ENCODE results near the gene PLEKHH1. TPM values are rescaled to one million over a fixed set of nuclear protein-coding genes. Genes with fewer than 3 reads are reported as not detected.

PLEKHH1 gene
- total RNA-seq, 1 donor from 2014 or later, result 9.4 TPM

- Histone ChIP-seq H3K4me3 (ENCODE audit: low read depth, low read length) (no peak overlapping the region), H3K36me3 (ENCODE audit: control insufficient read depth, insufficient read depth, low read length) (no peaks in the 10 kb centered on the region), H3K27me3 (ENCODE audit: control insufficient read depth, insufficient read depth, low read length) (no peaks in the 10 kb centered on the region)
- no peak for TF ChIP-seq CTCF (IDR thresholded peaks at IDR 0.05; ENCODE audit: insufficient read depth, low read length, poor library complexity, severe bottlenecking)
- DNase-seq (ENCODE audit: low read depth), result no peak
Observed at GRCh38 chr14:67493092-67493717, 39.9 kb upstream of the PLEKHH1 start.

- no peak for TF ChIP-seq CTCF (IDR thresholded peaks at IDR 0.05; ENCODE audit: insufficient read depth, low read length, poor library complexity, severe bottlenecking)
- no peak overlapping the region for H3K4me3 ChIP-seq (ENCODE audit: low read depth, low read length)
- no peaks in the 10 kb centered on the region for H3K27me3 ChIP-seq (ENCODE audit: control insufficient read depth, insufficient read depth, low read length)
- DNase-seq (ENCODE audit: low read depth), result no peak
- no peaks in the 10 kb centered on the region for H3K36me3 ChIP-seq (ENCODE audit: control insufficient read depth, insufficient read depth, low read length)
Observed at GRCh38 chr14:67495827-67496226, 37.3 kb upstream of the PLEKHH1 start.

- TF ChIP-seq CTCF (IDR thresholded peaks at IDR 0.05; ENCODE audit: insufficient read depth, low read length, poor library complexity, severe bottlenecking), result no peak
Observed at GRCh38 chr14:67497216-67497615, 35.9 kb upstream of the PLEKHH1 start.

GRCh38 chr14:67497716-67498115, 35.4 kb upstream of the PLEKHH1 start:
- TF ChIP-seq CTCF (IDR thresholded peaks at IDR 0.05; ENCODE audit: insufficient read depth, low read length, poor library complexity, severe bottlenecking), result no peak
- no peaks in the 10 kb centered on the region for H3K36me3 ChIP-seq (ENCODE audit: control insufficient read depth, insufficient read depth, low read length)
- H3K4me3 ChIP-seq (ENCODE audit: low read depth, low read length), result no peak overlapping the region
- no peaks in the 10 kb centered on the region for H3K27me3 ChIP-seq (ENCODE audit: control insufficient read depth, insufficient read depth, low read length)
- DNase-seq (ENCODE audit: low read depth), result no peak

More at GRCh38 chr14:67497216-67497615, 35.9 kb upstream of the PLEKHH1 start:
- no peaks in the 10 kb centered on the region for H3K27me3 ChIP-seq (ENCODE audit: control insufficient read depth, insufficient read depth, low read length)
- no peaks in the 10 kb centered on the region for H3K36me3 ChIP-seq (ENCODE audit: control insufficient read depth, insufficient read depth, low read length)
- no peak for DNase-seq (ENCODE audit: low read depth)
- H3K4me3 ChIP-seq (ENCODE audit: low read depth, low read length), result no peak overlapping the region

- TF ChIP-seq CTCF (IDR thresholded peaks at IDR 0.05; ENCODE audit: insufficient read depth, low read length, poor library complexity, severe bottlenecking), result no peak
- Histone ChIP-seq H3K4me3 (ENCODE audit: low read depth, low read length) (no peak overlapping the region), H3K27me3 (ENCODE audit: control insufficient read depth, insufficient read depth, low read length) (no peaks in the 10 kb centered on the region), H3K36me3 (ENCODE audit: control insufficient read depth, insufficient read depth, low read length) (no peaks in the 10 kb centered on the region)
- DNase-seq (ENCODE audit: low read depth), result no peak
Observed at GRCh38 chr14:67500981-67501380, 32.1 kb upstream of the PLEKHH1 start.

- no peaks in the 10 kb centered on the region for H3K36me3 ChIP-seq (ENCODE audit: control insufficient read depth, insufficient read depth, low read length)
- no peak for DNase-seq (ENCODE audit: low read depth)
- H3K27me3 ChIP-seq (ENCODE audit: control insufficient read depth, insufficient read depth, low read length), result no peaks in the 10 kb centered on the region
- H3K4me3 ChIP-seq (ENCODE audit: low read depth, low read length), result no peak overlapping the region
- no peak for TF ChIP-seq CTCF (IDR thresholded peaks at IDR 0.05; ENCODE audit: insufficient read depth, low read length, poor library complexity, severe bottlenecking)
Observed at GRCh38 chr14:67501670-67502069, 31.4 kb upstream of the PLEKHH1 start.
